Suprapubic skin (tissue), 3 donors: ENCODE measurements around the gene OTX1.

Source experiments
- EP300 ChIP-seq: sonication (generic); formaldehyde crosslinking; IDR thresholded peaks from one replicate; pipeline ENCODE4 v1.6.1; 2017; ENCODE audit warnings: antibody characterized with exemption
- POLR2A ChIP-seq, 2 donors: fragments of 450-650 bp; IDR thresholded peaks; one replicate each; pipeline ENCODE4 v1.6.1; 2017; ENCODE audit warnings: antibody characterized with exemption in 2 of 2, mild to moderate bottlenecking in 2 of 2, moderate library complexity in 2 of 2
- TF ChIP-seq, protein P1 (sequence below), 2 donors: fragments of 200-600 bp in 1 of 2; fragments of 450-650 bp in 1 of 2; sonication (generic) in 1 of 2; IDR thresholded peaks; one replicate each; pipeline ENCODE4 v1.5.1; 2016 to 2019; ENCODE audit warnings: antibody characterized with exemption in 2 of 2, mild to moderate bottlenecking in 1 of 2, moderate library complexity in 1 of 2

DNA sequence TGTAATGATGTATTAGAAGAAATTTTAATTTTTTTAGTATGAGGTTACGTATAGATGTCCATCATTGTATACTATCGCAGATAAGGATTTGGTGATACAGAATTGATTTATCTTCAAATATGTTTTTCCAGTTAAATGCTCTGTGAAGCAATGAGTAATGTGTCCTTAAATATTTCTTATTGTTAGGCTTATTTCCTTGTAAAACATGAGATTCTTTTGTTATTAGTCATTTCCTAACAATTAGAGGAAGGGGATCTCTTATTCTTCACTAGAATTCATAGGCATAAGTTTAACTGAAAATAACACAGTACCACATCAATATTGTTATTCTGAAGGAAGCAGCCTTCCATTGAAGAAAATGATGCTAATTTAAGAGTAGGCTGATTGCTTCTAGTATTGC lies 15.5 kb upstream of the OTX1 start:
- TF ChIP-seq, protein P1, sequence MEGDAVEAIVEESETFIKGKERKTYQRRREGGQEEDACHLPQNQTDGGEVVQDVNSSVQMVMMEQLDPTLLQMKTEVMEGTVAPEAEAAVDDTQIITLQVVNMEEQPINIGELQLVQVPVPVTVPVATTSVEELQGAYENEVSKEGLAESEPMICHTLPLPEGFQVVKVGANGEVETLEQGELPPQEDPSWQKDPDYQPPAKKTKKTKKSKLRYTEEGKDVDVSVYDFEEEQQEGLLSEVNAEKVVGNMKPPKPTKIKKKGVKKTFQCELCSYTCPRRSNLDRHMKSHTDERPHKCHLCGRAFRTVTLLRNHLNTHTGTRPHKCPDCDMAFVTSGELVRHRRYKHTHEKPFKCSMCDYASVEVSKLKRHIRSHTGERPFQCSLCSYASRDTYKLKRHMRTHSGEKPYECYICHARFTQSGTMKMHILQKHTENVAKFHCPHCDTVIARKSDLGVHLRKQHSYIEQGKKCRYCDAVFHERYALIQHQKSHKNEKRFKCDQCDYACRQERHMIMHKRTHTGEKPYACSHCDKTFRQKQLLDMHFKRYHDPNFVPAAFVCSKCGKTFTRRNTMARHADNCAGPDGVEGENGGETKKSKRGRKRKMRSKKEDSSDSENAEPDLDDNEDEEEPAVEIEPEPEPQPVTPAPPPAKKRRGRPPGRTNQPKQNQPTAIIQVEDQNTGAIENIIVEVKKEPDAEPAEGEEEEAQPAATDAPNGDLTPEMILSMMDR (IDR thresholded peaks at IDR 0.05) = no peak
- TF ChIP-seq EP300 (no peak), POLR2A (IDR thresholded peaks at IDR 0.05) (no peak)
